HUES6 (cell line): ENCODE data around the gene TFIP11.

ENCODE experiments used
- H3K27ac ChIP-seq: 2 replicates; pipeline ENCODE4 v1.7.0; 2013; ENCODE audit warnings: low read depth, mild to moderate bottlenecking, low read length, inconsistent platforms
- H3K27me3 ChIP-seq: 2 replicates; pipeline ENCODE4 v1.6.1; 2013; ENCODE audit warnings: low read length; ENCODE audit not compliant: control insufficient read depth, insufficient read depth
- H3K36me3 ChIP-seq: 2 replicates; pipeline ENCODE4 v1.6.1; 2013; ENCODE audit warnings: low read length; ENCODE audit not compliant: control insufficient read depth, insufficient read depth
- H3K4me1 ChIP-seq: 2 replicates; pipeline ENCODE4 v1.6.1; 2013; ENCODE audit warnings: low read length; ENCODE audit not compliant: control insufficient read depth, insufficient read depth
- H3K4me3 ChIP-seq: 2 replicates; pipeline ENCODE4 v1.5.1; 2013; ENCODE audit warnings: low read depth, low read length
- H3K9ac ChIP-seq: one replicate; pipeline ENCODE4 v1.6.1; 2013; ENCODE audit warnings: mild to moderate bottlenecking, low read length
- H3K9me3 ChIP-seq: 2 replicates; pipeline ENCODE4 v1.6.1; 2013; ENCODE audit warnings: low read depth, low read length; ENCODE audit not compliant: control insufficient read depth, insufficient read depth

The TFIP11 gene

GRCh38 chr22:26461188-26461810 is 51.0 kb downstream of the TFIP11 start:
- Histone ChIP-seq H3K36me3 (peaks cover 88% of the 10 kb centered on the region), H3K4me3 (no peak overlapping the region), H3K4me1 (peaks cover 3% of the 10 kb centered on the region; the same call in 1 of the 2 replicates), H3K9ac (no peak overlapping the region), H3K9me3 (no peaks in the 10 kb centered on the region), H3K27me3 (no peaks in the 10 kb centered on the region), H3K27ac (no peak overlapping the region)

DNA sequence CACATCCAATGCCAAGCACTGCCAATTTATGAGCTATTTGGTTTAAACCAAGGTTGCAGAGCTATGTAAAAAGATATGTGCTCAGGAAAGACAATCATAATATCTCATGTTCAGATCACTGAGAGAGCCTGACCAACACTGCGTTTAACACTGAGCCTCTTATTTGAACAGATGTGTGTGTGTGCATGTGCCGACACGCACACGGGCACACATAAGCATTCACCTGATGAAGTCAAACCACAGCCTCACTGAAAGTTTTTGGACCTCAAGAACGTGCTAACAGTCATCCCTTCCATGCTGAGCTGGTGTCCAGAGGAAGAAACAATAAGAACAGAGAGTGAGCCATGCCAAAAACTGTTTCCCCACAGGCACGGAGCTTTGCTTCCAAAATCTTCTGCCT is 52.1 kb downstream of the TFIP11 start:
- peaks cover 3% of the 10 kb centered on the region; the same call in 1 of the 2 replicates for H3K4me1 ChIP-seq
- H3K9ac ChIP-seq = no peak overlapping the region
- H3K4me3 ChIP-seq = no peak overlapping the region
- no peaks in the 10 kb centered on the region for H3K9me3 ChIP-seq
- H3K27me3 ChIP-seq = no peaks in the 10 kb centered on the region
- H3K27ac ChIP-seq = no peak overlapping the region
- H3K36me3 ChIP-seq = peaks cover 84% of the 10 kb centered on the region

GRCh38 chr22:26457661-26458272 is 54.5 kb downstream of the TFIP11 start:
- no peak overlapping the region for H3K4me3 ChIP-seq
- H3K27ac ChIP-seq = no peak overlapping the region
- H3K27me3 ChIP-seq = no peaks in the 10 kb centered on the region
- H3K9me3 ChIP-seq = no peaks in the 10 kb centered on the region
- no peak overlapping the region for H3K9ac ChIP-seq
- H3K36me3 ChIP-seq = peaks cover 74% of the 10 kb centered on the region
- H3K4me1 ChIP-seq = peaks cover 3% of the 10 kb centered on the region; the same call in 1 of the 2 replicates

DNA sequence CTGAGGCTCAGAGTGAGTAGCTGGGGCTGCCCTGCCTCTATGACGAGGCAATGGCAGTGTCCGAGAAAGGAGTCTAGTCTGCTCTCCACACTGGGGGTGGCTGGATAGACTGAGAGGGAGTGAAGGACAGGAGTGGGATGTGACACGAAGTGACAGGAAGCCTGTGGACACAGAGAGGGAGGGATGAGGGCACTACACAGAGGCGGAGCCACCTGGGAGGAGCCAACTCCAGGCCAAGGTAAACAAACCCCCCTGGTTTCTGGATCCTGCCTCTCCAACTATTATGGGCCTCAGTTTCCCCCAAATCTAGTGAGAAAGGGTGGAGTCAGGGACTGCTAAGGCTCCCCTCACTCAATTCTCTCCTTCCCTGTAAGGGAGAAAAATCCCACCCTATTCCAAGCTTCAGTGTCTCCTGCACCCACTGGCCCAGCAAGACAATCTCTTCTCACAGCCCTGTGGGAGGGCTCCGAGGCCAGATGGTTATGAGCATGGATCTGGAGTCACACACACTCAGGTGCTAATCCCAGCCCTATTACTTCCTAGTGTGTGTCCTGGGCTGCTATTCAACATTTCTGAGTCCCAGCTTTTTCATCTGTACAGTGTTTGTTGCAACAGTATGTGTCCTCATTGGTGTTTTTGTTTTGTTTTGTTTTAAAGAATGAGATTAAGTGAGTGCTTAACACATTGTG is 58.3 kb downstream of the TFIP11 start:
- H3K36me3 ChIP-seq = peaks cover 64% of the 10 kb centered on the region

DNA sequence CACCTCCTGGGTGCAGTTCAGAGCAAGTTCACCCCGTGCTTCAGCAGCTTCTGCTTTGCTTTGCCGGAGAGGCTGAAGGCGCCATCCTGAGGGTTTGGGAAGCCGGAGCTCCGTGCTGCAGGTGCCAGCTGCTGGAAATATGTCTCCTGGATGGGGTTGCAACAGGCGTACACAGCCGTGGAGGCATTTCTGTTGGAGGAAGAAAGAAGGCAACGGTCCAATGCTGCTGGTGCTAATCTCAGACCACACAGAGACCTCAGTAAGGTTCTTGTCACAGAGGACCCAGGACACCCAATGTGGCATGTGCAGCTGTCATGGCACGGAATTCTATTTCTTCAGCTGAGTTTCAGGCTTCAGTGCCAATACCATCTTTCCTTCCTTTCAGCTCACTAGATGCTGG is 59.1 kb downstream of the TFIP11 start:
- H3K36me3 ChIP-seq = peaks cover 59% of the 10 kb centered on the region
- H3K27ac ChIP-seq = no peak overlapping the region
- H3K9me3 ChIP-seq = no peaks in the 10 kb centered on the region
- H3K4me1 ChIP-seq = no peaks in the 10 kb centered on the region
- H3K27me3 ChIP-seq = no peaks in the 10 kb centered on the region
- H3K4me3 ChIP-seq = no peak overlapping the region
- H3K9ac ChIP-seq = no peak overlapping the region

More for the DNA sequence above, 58.3 kb downstream of the TFIP11 start:
- H3K9me3 ChIP-seq = no peaks in the 10 kb centered on the region
- H3K4me1 ChIP-seq = no peaks in the 10 kb centered on the region
- no peak overlapping the region for H3K4me3 ChIP-seq
- H3K27me3 ChIP-seq = no peaks in the 10 kb centered on the region
- no peak overlapping the region for H3K9ac ChIP-seq
- H3K27ac ChIP-seq = no peak overlapping the region

DNA sequence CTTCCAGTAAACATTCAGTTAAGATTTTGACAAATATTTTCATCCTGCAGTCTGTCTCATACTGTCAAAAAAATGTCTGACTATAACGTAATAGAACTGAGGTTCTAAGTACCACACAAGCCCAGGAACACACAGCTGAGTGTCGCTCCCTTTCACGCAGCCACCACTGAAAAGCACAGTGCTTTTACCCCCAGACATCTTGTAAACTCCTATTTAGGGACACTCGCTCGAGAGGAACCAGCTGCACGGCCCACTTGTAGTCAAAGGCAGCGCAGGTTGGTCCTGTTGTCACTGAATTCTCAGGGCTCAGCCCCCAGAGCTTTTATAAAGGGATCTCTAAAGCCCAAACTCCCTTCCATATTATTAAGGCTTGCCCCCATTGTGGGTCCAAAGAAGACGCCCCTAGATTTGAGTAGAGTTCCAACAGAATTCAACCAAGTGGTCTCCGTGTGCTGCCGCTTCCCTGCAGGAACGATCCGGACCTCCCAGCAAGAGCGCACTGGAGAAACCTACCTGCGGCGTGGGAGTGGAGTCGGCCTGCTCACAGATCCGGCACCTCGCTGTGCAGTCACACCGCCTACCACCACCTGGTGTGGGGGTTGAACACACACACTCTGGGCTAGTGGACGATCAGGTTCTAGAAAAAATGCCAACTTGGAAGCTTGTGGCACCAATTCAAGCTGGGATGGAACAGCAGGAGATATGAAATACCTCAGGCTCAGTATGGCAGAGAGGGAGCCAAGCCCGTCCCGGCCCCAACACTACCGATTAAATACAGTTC is 59.8 kb downstream of the TFIP11 start:
- H3K4me3 ChIP-seq = no peak overlapping the region
- no peak overlapping the region for H3K9ac ChIP-seq
- no peak overlapping the region for H3K27ac ChIP-seq
- H3K36me3 ChIP-seq = peaks cover 51% of the 10 kb centered on the region
- no peaks in the 10 kb centered on the region for H3K9me3 ChIP-seq
- H3K27me3 ChIP-seq = no peaks in the 10 kb centered on the region
- H3K4me1 ChIP-seq = no peaks in the 10 kb centered on the region

- Histone ChIP-seq H3K9me3 (no peaks in the 10 kb centered on the region), H3K27ac (no peak overlapping the region), H3K4me3 (no peak overlapping the region), H3K27me3 (no peaks in the 10 kb centered on the region), H3K36me3 (peaks cover 34% of the 10 kb centered on the region), H3K9ac (no peak overlapping the region), H3K4me1 (no peaks in the 10 kb centered on the region)
Measured at GRCh38 chr22:26450453-26451185, 61.7 kb downstream of the TFIP11 start.

GRCh38 chr22:26448941-26449340 is 63.3 kb downstream of the TFIP11 start:
- Histone ChIP-seq H3K9me3 (no peaks in the 10 kb centered on the region), H3K36me3 (peaks cover 30% of the 10 kb centered on the region), H3K4me3 (no peak overlapping the region), H3K4me1 (no peaks in the 10 kb centered on the region), H3K27me3 (no peaks in the 10 kb centered on the region), H3K27ac (no peak overlapping the region), H3K9ac (no peak overlapping the region)

- Histone ChIP-seq H3K4me1 (no peaks in the 10 kb centered on the region), H3K9me3 (no peaks in the 10 kb centered on the region), H3K9ac (no peak overlapping the region), H3K27ac (no peak overlapping the region), H3K36me3 (peaks cover 24% of the 10 kb centered on the region), H3K4me3 (no peak overlapping the region), H3K27me3 (no peaks in the 10 kb centered on the region)
Measured at GRCh38 chr22:26448334-26448733, 63.9 kb downstream of the TFIP11 start.

GRCh38 chr22:26447584-26448329 is 64.5 kb downstream of the TFIP11 start:
- H3K4me3 ChIP-seq = no peak overlapping the region
- no peak overlapping the region for H3K27ac ChIP-seq
- no peaks in the 10 kb centered on the region for H3K27me3 ChIP-seq
- no peak overlapping the region for H3K9ac ChIP-seq
- peaks cover 19% of the 10 kb centered on the region for H3K36me3 ChIP-seq
- no peaks in the 10 kb centered on the region for H3K9me3 ChIP-seq
- no peaks in the 10 kb centered on the region for H3K4me1 ChIP-seq
